DMS153 treated with DMSO at 0.1 percent for 48 hours (cell line): ENCODE measurements around the gene MCOLN1.

Experiments
- DNase-seq: peaks from one replicate; lab custom pipeline; 2025; ENCODE audit not compliant: unreplicated experiment; lab: John Stamatoyannopoulos, UW

MCOLN1 gene

DNA sequence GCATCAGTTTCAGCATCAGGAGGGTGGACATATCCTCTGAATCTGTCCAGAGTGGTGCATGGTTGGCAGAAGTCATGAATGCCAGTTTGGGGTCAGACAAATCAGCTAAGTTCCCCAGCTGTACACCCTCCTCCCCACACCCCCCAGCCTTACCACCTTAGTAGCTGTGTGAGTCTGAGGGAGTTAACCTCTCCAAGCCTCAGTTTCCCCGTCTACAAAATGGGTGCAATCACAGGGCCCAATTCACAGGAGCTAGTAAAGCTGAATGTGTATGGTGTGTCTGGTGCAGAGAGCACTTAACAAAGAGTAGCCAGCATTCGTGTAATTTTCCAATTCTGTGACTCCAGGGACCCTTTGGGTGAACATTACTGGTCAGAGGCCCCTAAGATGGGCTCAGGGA lies 19.9 kb upstream of the MCOLN1 start:
- no peak for DNase-seq

DNA sequence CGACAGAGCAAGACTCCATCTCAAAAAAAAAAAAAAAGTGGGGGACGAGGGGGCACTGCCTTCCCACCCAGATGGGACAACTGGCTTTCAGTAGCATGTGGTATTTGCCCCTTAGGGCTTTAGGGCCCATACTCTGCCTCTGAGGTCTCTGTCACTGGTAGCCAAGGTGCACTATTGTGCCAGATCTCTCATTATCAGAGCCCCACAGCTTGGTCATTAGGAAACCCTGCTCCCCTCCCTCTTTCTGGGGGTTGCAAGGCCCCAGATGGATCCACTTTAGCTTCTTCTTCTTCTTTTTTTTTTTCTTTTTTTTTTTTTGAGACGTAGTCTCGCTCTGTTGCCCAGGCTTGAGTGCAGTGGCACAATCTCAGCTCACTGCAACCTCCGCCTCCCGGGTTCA lies 17.7 kb upstream of the MCOLN1 start:
- no peak for DNase-seq

DNA sequence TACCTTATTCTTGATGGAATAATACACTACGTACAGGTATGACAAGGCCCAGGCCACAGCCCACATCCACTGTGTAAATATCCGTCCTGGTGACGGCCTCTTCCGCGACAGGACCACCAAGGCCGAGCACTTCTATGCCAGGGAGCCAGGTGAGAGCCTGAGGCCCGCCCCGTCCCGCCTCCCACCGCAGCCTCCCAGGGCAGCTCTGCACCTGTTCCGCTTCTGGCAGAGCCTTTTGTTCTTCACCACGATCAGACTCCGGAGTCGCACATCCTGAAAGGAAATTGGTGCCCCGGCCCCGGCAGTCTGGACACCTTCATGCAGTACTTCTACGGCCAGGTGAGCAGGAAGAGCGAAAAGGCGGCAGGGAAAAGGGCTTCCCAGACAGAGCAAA lies 17.1 kb upstream of the MCOLN1 start:
- peak; percentile 33 for DNase-seq

DNA sequence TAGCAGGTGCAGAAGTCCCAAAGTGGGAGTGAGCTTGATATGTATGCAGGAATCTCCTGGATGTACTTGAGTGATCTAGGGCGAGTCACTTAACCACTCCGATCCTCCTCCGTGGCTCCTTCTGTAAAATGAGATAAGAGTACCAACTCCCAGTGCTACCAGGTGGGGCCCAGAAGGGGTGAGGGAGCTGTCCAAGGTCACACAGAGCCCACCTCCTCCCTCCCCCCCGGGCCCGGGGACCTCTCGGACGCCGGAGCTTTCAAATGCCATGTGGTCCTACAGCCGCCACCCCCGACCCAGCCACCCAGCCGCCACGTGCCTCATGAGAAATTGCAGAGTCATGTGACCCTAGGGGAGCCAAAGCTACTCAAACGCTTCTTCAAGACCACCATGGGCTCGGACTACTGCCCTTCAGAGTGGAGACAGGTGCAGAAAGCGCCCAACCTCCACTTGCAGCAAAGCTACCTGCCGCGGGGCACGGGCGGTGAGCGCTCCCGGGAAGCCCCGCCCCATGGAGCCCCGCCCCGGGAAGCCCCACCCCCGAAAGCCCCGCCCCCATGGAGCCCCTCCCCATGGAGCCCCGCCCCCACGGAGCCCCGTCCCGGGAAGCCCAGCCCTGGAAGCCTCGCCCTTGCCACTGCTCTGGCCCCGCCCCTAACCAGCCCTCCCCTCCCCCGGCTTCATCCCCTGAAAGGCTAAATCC lies 16.6 kb upstream of the MCOLN1 start:
- peak; percentile 84 for DNase-seq

DNA sequence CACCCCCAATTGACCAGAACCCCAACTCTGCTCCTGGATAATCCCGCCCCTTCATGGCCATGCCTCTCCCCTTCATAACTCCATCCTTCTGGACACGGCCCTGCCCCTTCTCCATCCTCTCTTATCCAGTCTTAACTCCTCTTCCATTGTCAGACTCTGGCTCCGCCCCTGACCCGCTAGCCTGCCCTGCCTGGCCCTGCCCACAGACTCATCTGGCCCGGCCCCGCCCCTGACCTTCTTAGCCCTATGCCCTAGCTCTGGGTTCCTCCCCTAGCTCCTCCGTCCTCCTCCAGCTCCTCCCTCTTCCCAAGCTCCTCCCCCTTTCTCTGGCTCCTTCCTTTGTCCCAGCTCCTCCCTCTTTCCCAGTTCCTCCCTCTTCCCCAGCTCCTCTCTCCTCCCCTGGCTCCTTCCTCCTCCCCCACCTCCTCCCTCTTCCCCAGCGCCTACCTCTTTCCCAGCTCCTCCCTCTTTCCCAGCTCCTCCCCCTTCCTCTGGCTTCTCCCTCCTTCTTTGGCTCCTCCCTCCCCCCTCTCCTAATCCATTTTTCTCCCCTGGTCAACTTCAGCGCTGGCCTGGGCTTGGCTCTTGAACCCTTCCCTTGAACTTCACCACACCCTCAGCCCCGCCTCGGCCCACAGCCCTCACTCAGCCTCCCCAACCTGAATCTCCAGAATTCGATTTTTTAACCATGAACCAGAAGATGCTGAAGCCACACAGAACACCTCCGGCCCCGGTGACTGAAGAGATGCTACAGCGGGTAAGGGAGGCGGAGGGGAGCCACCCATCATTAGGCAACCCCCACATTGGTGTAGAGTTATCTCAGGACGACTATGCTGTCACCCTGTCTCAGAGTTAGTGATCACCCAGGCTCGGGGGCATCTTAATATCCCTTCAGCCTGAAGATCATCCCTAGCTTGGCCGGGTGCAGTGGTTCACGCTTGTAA lies 15.8 kb upstream of the MCOLN1 start:
- DNase-seq = peak; percentile 92

DNA sequence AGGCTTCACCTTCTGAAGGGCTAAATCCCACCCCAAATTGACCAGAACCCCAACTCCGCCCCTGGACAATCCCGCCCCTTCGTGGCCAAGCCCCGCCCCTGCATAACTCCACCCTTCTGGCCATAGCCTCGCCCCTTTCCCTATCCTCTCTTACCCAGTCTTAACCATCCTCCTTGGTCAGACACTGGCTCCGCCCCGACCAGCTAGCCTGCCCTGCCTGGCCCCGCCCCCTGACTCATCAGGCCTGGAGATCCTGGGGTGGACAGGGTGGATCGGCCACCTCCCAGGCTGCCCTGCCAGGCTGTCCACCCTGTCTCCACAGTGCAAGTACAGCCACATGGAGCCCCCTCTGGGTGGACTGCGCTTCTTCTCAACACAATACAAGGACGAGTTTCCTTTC lies 14.5 kb upstream of the MCOLN1 start:
- DNase-seq = no peak

DNA sequence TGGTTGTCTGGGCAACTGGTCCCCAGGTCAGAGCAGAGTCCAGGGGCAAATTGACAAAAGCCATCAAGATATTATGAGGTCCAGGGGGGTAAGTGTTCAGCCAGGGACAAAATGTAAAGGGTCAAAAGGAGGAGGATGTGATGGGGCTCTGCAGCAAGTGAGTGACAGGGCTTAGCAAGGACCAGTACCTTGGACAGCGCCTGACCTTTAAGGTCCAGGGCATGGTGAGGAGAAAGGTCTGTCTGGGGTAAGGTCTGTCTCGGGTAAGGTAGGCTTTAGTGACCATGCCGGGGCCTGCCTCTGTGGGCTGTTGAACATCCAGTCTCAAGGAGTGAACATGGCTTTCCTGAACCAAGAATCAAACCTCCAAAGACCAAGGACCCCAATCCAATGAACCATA lies 12.8 kb upstream of the MCOLN1 start:
- no peak for DNase-seq

DNA sequence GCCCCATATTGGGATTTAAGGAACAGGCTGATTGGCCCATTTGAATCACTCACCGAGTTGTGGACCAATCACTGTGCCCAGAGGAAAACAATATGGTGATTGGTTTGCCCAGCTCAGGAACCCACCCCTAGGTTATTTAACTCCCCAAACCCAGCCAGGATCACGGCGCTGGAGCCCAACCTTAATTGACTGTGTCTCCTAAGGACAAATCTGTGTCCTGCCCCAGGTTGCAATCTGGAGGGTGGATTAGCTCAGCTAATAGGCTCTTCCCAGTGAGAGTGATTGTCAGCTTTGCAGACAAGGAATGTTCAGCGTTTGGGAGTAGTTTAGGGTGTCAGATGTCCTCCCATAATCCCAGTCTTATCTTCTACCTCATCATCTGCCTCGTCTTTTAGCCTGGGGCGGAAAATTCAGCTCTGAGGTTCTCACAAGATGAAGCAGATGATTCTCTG lies 10.0 kb upstream of the MCOLN1 start:
- DNase-seq = no peak

DNA sequence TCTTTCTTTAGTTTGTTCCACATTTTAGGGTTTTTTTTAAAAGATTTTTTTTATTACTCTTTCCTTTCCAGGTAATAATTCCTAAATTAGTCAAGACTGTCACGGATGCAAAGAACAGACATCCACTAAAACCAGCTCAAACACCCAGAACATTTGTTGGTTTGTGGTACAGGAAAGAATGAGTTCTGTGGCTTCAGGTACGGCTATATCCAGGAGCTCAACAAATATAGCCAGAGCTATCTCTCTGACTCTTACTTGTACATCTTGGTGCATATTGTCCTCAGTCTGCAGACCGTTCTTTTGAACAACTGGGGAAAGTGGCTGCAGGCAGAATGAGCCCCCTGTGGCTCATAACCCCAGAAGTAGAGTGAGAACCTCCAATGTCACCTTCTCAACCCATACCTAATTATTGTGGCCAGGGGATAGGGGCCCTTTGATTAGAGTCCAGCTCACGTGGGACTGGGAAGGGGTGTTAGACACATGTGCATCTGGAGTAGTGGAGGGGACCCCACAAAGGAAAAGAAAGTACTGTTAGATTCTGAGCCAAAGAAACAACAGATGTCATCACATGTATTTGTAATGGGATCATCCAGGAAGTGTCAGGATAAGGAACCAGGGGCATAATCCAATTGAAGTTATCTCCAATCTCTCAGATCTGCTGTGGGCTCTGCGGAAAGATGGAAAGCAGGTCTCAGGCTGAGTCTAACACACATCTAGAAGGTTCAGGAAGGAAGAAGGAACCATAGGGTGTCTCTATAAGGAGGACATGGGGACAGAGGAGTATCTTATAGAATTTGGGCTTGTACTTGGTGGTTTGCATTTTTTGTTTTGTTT lies 8.4 kb upstream of the MCOLN1 start:
- DNase-seq = no peak

DNA sequence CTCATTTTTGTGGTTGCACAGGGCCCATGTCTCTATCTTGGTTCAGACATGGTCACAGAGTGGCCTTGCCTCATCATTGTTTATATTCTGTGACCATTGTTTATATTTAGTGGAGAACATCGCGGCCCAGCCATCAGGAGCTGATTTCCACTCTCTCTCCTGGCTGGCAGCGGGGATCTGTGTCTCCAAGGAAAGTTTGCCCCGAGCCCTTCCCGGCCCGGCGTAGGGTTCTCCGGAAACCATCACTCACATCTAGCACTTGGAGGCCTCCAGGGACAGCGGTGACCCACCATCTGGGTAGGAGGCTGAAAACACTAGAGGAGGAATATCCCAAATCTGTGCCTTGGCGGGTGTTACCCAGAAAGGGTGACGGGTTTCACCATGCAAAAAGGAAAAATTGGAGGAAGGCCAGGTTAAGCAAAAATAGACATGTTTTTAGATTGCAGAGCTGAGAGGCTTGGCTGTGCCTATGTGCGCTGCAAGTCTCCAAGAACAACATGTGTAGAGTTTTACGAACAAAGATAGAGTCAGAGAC lies 7.2 kb upstream of the MCOLN1 start:
- no peak for DNase-seq

DNA sequence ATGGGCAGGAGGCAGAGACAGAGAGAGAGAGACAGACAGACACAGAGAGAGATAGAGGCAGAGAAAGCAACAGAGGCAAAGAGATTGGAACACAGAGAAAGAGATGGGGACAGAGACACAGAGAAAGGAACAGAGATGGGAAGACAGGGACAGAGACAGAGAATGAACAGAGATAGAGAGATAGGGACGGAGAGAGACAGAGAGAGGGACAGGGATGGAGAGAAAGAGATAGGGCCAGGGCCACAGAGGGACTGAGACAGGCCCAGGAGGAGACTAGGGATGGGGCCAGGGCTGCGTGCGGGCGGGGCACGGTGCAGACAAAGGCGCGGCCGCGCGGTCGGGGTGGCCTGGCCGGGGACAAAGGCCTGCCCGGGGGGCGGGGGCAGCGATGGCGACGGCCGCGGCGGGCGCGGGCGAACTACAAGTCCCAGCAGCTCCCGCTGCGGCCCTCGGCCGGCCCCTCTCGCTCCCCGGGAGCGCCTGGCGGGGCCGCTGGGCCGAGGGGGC lies 6.7 kb upstream of the MCOLN1 start, which contains the start of gene ZNF358:
TSS of gene ZNF358 (plus strand) at position 459 of the 507 bp plus-strand sequence. CDS start 3,140 bp downstream, outside the sequence.
- peak; percentile 30 for DNase-seq

DNA sequence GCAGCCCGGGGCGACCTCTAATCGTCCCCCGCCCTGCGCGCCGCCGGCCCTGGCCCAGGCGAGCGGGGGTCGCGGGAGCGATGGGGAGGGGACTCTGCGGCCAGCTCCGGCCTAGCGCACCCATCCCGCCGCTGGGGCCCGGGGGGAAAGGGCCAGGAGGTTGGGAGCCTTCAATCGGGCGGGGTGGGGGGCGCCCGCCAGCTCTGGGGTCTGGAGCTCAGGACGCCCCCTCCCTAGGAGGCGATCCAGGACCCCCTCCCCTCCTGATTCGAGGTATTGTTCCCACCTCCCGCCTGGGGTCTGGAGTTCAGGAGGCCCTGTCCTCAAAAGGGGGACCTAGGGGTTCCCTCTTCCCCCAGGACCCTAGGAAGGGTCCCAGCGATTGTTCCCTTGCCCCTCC lies 6.1 kb upstream of the MCOLN1 start:
- DNase-seq = no peak

DNA sequence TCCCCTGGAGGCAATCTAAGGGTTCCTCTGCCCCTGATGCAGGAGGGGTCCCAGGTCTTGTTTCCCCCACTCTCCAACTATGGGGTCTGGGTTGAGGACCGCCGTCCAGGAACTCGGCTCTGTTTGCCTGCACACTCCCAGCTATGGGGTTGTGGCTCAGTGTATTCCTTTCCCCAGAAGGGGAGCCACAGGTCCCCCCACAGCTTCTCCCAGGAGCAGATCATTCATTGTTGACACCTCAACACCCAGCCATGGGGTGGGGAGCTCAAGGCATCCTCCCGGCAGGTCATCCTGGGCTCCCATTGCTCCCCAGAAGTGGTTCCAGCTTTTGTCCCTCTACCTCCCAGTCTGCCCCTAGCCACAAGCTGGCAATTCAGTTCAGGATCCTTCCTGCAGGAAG lies 5.5 kb upstream of the MCOLN1 start:
- DNase-seq = no peak

DNA sequence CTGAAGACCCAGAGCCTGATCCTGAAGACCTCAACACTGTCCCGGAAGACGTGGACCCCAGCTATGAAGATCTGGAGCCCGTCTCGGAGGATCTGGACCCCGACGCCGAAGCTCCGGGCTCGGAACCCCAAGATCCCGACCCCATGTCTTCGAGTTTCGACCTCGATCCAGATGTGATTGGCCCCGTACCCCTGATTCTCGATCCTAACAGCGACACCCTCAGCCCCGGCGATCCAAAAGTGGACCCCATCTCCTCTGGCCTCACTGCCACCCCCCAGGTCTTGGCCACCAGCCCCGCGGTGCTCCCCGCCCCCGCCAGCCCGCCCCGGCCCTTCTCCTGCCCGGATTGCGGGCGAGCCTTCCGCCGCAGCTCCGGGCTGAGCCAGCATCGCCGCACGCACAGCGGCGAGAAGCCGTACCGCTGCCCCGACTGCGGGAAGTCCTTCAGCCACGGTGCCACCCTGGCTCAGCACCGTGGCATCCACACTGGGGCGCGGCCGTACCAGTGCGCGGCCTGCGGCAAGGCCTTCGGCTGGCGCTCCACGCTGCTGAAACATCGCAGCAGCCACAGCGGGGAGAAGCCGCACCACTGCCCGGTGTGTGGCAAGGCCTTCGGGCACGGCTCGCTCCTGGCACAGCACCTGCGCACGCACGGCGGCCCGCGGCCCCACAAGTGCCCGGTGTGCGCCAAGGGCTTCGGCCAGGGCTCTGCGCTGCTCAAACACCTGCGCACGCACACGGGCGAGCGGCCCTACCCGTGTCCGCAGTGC lies 2.9 kb upstream of the MCOLN1 start:
- DNase-seq = no peak

DNA sequence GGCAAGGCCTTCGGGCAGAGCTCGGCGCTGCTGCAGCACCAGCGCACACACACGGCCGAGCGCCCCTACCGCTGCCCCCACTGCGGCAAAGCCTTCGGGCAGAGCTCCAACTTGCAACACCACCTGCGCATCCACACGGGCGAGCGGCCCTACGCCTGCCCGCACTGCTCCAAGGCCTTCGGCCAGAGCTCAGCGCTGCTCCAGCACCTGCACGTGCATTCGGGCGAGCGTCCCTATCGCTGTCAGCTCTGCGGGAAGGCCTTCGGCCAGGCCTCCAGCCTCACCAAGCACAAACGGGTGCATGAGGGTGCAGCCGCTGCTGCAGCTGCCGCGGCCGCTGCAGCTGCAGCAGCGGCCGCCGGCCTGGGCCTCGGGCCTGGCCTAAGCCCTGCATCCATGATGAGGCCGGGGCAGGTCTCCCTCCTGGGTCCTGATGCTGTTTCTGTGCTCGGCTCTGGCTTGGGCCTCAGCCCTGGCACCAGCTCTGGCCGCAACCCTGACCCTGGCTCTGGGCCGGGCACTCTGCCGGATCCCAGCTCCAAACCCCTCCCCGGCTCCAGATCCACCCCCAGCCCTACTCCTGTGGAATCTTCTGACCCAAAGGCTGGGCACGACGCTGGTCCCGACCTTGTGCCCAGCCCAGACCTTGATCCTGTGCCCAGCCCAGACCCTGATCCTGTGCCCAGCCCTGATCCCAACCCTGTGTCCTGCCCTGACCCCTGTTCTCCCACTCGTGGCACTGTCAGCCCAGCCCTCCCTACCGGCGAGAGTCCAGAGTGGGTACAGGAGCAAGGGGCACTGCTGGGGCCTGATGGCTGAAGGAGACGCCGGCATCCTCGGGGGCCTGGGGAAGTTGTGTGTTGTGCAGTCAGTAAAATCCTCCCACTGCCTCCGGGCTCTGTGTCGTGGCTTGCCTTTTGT lies 2.0 kb upstream of the MCOLN1 start:
- DNase-seq = no peak

DNA sequence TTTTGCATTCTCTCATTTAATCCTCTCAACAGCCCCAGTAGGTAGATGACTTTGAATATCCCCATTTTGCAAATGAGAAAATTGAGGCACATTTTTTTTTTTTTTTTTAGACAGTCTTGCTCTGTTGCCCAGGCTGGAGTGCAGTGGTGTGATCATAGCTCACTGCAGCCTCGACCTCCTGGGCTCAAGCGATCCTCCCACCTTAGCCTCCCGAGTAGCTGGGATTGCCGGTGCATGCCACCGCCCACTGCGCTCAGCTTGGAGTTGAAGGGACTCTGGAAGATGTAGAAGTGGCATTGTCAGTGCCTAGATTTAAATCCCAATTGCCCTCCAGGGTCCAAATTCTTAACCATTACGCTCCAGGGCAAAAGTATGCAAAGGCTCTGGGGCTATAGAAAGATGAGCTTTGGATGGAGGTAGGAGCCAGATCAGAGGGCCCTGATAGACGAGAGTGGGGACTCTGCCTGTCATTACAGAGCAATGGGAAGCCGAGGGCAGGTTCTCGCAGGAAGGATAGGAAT lies 813 bp upstream of the MCOLN1 start:
- DNase-seq = no peak

DNA sequence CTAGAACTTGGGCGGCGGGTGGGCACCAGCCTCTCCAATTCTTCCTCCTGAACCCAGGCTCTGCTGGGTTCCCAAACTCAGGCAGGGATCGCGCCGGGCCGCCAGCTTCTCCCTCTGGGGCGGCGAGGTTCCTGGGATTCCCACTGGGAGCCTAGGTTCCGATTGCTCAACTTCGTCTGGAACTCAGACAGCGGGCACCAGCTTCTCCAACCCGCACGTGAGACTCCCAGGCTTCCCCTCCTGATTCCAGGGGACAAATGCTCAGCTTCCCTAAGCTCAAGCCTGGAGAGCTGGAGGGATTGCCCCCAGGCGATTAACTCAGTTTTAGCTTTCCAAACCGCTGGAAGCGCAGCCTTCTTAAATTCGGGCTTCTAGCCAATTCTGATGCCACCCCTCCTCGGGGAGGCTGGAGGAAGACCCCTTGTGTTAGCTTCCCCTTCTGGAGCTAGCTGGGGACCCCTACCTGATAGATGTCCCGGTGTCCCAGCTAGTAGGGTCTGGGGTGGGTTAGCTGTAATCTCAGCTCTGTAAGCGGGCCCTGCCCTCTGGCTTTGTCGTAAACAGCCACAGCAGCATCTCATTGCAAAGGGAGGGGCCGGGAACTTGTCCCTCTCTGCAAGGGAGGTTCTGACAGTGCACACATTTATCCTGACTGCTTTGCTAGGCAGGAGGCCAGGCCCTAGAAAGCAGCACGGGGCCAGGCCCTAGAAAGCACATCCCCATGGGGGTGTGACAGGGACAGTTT lies 671 bp downstream of the MCOLN1 start:
- DNase-seq = no peak

DNA sequence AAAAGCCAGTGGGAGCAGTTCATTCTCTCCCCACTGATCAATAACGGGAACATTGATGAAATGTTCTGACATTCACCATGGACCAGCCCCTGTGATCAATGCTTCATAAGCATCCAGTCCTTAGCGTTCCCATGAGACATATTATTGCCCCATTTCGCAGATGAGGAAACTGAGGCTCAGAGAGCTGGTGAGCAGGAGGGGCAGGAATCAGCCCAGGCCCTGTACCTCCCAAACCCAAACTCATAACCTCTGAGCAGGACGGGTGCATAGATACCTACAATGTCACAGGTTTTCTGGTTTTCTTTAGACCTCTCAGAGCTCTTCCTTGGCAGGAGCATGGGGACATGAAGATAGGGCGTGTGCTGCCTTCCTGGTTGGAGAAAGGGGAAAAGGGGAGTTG lies 2.1 kb downstream of the MCOLN1 start:
- DNase-seq = no peak
